ENCODE results near the gene IQSEC2. TPM values are rescaled to one million over a fixed set of nuclear protein-coding genes. Genes with fewer than 3 reads are reported as not detected.

IQSEC2 gene
- total and polyA plus RNA-seq, 2 of the 4 experiments (the other 2 are of a cell fraction), result 2.5 to 11.4 TPM

DNA sequence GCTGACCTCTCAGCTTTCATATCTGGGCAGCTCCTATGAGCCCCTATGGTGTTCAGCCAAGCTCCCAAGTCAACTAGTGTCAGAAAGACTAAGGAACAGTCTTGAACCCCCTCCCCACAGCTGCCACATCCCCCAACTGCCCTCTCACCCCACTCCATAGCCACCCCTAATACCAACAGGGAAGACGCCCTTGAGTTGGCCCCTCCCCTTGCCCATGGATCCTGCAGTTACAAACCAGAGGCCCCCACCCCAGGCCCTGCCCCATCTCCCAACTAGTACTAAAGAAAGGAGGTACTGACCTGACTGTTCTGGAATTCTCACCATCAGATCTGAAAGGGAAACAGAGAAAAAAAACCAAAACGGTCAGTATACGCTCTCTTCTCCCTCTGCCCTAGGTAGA is 10.2 kb upstream of the IQSEC2 start:
- CTCF ChIA-PET, result no interaction called here
- Histone ChIP-seq H2BK20ac (ENCODE audit: low read depth, low read length) (no peak overlapping the region), H3K4me2 (ENCODE audit: low read depth, low read length) (no peak overlapping the region), H3K79me1 (ENCODE audit: low read depth in 1 of 2, low read length in 2 of 2) (no peaks in the 10 kb centered on the region), H3K9me1 (ENCODE audit: insufficient read depth, low read length) (0 out of 2 replicates have a peak, but pooled peaks cover 5% of the 10 kb centered on the region), H2BK15ac (ENCODE audit: low read depth, low read length) (no peak overlapping the region), H3K36me3 (ENCODE audit: control insufficient read depth, insufficient read depth, low read length) (no peaks in the 10 kb centered on the region), H3K4me1 (ENCODE audit: control insufficient read depth, insufficient read depth, low read length) (peaks cover 8% of the 10 kb centered on the region; the same call in 1 of the 2 replicates), H2AK9ac (replicated peaks; ENCODE audit: low read depth, low read length, poor library complexity) (no peak overlapping the region), H4K8ac (ENCODE audit: low read depth in 2 of 2, low read length in 2 of 2) (no peak overlapping the region), H3K27ac (ENCODE audit: insufficient read depth, low read length) (no peak overlapping the region), H4K5ac (ENCODE audit: low read depth, low read length) (no peak overlapping the region), H3K9me3 (ENCODE audit: control insufficient read depth, insufficient read depth, low read length) (no peaks in the 10 kb centered on the region), H3K4me3 (ENCODE audit: insufficient read depth, low read depth, low read length) (no peak overlapping the region), H3K23ac (ENCODE audit: low read depth, low read length) (no peak overlapping the region), H2AFZ (replicated peaks; ENCODE audit: low read length, poor library complexity) (no peak overlapping the region), H2BK5ac (ENCODE audit: low read depth, low read length, poor library complexity, severe bottlenecking) (no peak overlapping the region), H2AK5ac (ENCODE audit: low read depth, low read length) (no peak overlapping the region), H4K20me1 (ENCODE audit: insufficient read depth, low read length) (peaks cover 7% of the 10 kb centered on the region; the same call in 1 of the 2 replicates), H2BK120ac (ENCODE audit: low read depth, low read length) (no peak overlapping the region), H3K56ac (ENCODE audit: extremely low read depth, insufficient read depth, low read length) (no peak overlapping the region), H3K14ac (replicated peaks; ENCODE audit: low read depth, low read length) (no peak overlapping the region), H3K18ac (ENCODE audit: low read depth, low read length) (no peak overlapping the region), H3K27me3 (ENCODE audit: control insufficient read depth, insufficient read depth, low read length) (peaks cover 17% of the 10 kb centered on the region), H3K9ac (ENCODE audit: low read depth, low read length) (no peak overlapping the region), H4K91ac (ENCODE audit: insufficient read depth, low read depth, low read length) (no peak overlapping the region), H3K4ac (ENCODE audit: low read depth, low read length) (no peak overlapping the region)
- dilution Hi-C loops (cut with HindIII; ENCODE audit: low sequenced_read_pairs, unreplicated experiment), result no loop called here
- BruUV-seq (replicated peaks), result no TSS peak
- in situ Hi-C loops (cut with MboI; ENCODE audit: low sequenced_read_pairs), result no loop called here
- WGBS, 2 experiments (ENCODE audit: extremely low coverage in 2 of 2, insufficient read length in 1 of 2), result no CpG with 5 or more reads among the region's 3 CpGs
- intact Hi-C loops (cut with micrococcal nuclease), result no loop called here
- no peak for ATAC-seq (ENCODE audit: low read depth)
- POLR2A ChIA-PET (ENCODE audit: unreplicated experiment), result no interaction called here
- TF ChIP-seq POLR2A (IDR thresholded peaks at IDR 0.05; ENCODE audit: low read depth, low read length) (no peak), RFX5 (IDR thresholded peaks at IDR 0.05; ENCODE audit: low read depth, low read length) (no peak), MAFK (IDR thresholded peaks at IDR 0.05; ENCODE audit: low read depth, low read length) (no peak), FOS (IDR thresholded peaks at IDR 0.05; ENCODE audit: low read depth, low read length) (no peak), NFE2L2 (IDR thresholded peaks at IDR 0.05; ENCODE audit: low read depth, low read length) (no peak), CHD1 (IDR thresholded peaks at IDR 0.05; ENCODE audit: low read depth, low read length) (no peak), RCOR1 (IDR thresholded peaks at IDR 0.05; ENCODE audit: insufficient replicate concordance, low read length) (no peak), MXI1 (IDR thresholded peaks at IDR 0.05; ENCODE audit: borderline replicate concordance, low read depth, low read length) (no peak), SMC3 (IDR thresholded peaks at IDR 0.05; ENCODE audit: low read depth, low read length) (no peak)
- TF ChIP-seq, protein P1, sequence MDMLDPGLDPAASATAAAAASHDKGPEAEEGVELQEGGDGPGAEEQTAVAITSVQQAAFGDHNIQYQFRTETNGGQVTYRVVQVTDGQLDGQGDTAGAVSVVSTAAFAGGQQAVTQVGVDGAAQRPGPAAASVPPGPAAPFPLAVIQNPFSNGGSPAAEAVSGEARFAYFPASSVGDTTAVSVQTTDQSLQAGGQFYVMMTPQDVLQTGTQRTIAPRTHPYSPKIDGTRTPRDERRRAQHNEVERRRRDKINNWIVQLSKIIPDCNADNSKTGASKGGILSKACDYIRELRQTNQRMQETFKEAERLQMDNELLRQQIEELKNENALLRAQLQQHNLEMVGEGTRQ (IDR thresholded peaks at IDR 0.05; ENCODE audit: low read depth, low read length), result no peak
- TF ChIP-seq, protein P2, sequence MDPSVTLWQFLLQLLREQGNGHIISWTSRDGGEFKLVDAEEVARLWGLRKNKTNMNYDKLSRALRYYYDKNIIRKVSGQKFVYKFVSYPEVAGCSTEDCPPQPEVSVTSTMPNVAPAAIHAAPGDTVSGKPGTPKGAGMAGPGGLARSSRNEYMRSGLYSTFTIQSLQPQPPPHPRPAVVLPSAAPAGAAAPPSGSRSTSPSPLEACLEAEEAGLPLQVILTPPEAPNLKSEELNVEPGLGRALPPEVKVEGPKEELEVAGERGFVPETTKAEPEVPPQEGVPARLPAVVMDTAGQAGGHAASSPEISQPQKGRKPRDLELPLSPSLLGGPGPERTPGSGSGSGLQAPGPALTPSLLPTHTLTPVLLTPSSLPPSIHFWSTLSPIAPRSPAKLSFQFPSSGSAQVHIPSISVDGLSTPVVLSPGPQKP (IDR thresholded peaks at IDR 0.05; ENCODE audit: borderline replicate concordance, low read depth, low read length), result no peak
- DNase-seq, result no peak
